Gastrocnemius medialis (tissue), 4 donors: Measurements from ENCODE around the gene SLC2A14. TPM values are rescaled to one million over a fixed set of nuclear protein-coding genes. Genes with fewer than 3 reads are reported as not detected.
"Not testable (repeated sequence)": the region's sequence is repeated elsewhere in the genome, so short reads cannot be mapped to it uniquely, and the experiment has no call there.

Source experiments
- ATAC-seq, 2 donors: fragments of 150-250 bp; one replicate each; pipeline ENCODE4 v1.9.1; 2016
- DNase-seq, 2 donors: peaks; one replicate each; pipeline ENCODE4 v3.0.0-alpha.2; 2019
- H3K27ac ChIP-seq, 4 donors: fragments of 200-600 bp; sonication (generic); 1 replicate in 1 of 4; 2 replicates in 3 of 4; pipeline ENCODE4 v1.5.1; 2016 to 2018; ENCODE audit warnings: mild to moderate bottlenecking in 2 of 4, moderate library complexity in 1 of 4
- H3K27me3 ChIP-seq, 3 donors: fragments of 200-600 bp; sonication (generic) in 2 of 3; 1 replicate in 1 of 3; 2 replicates in 2 of 3; pipeline versions ENCODE4 v1.5.1 to v1.6.0; 2016 to 2019; ENCODE audit warnings: mild to moderate bottlenecking in 1 of 3, moderate library complexity in 1 of 3
- H3K36me3 ChIP-seq, 2 donors: fragments of 200-600 bp; sonication (generic) in 1 of 2; one replicate each; pipeline ENCODE4 v1.5.1; 2017 to 2018
- H3K4me1 ChIP-seq, 2 donors: fragments of 200-600 bp; sonication (generic) in 1 of 2; one replicate each; pipeline ENCODE4 v1.5.1; 2016 to 2017; ENCODE audit warnings: mild to moderate bottlenecking in 2 of 2
- H3K4me3 ChIP-seq, 4 donors: fragments of 200-600 bp; sonication (generic) in 3 of 4; 1 replicate in 1 of 4; 2 replicates in 3 of 4; pipeline ENCODE4 v1.5.1; 2016 to 2019; ENCODE audit warnings: mild to moderate bottlenecking in 2 of 4
- H3K9me3 ChIP-seq, 3 donors: fragments of 200-600 bp; sonication (generic) in 2 of 3; 1 replicate in 1 of 3; 2 replicates in 2 of 3; pipeline ENCODE4 v1.5.1; 2016 to 2019
- POLR2A ChIP-seq, 2 donors: fragments of 450-650 bp; IDR thresholded peaks; one replicate each; pipeline ENCODE4 v1.6.1; 2017; ENCODE audit warnings: antibody characterized with exemption in 2 of 2, mild to moderate bottlenecking in 2 of 2, moderate library complexity in 2 of 2
- in situ Hi-C, 4 donors: fragments of 200-750 bp; cut with MboI; loops; one replicate each; pipeline versions ENCODE4 v1.15.0 to v1.8.0; 2017; ENCODE audit warnings: low sequenced_read_pairs in 4 of 4
- intact Hi-C: fragments of 100-400 bp; cut with DNase I; formaldehyde crosslinking; loops from one replicate; pipeline ENCODE4 v1.15.1; 2023; ENCODE audit warnings: low total_unique reads
- total RNA-seq, 4 donors: library from RNA; depleted of rRNA; stranded (reverse); fragments of >200 nt; gene quantifications; one replicate each; pipeline versions ENCODE4 v1.1.0 to v1.2.3, GENCODE V29; 2016
- TF ChIP-seq, protein P1 (sequence below), 5 experiments: fragments of 450-650 bp in 3 of 5; fragments of 200-600 bp in 2 of 5; sonication (generic) in 2 of 5; IDR thresholded peaks in 4 of 5; conservative IDR thresholded peaks in 1 of 5; 1 replicate in 4 of 5; 2 replicates in 1 of 5; pipeline ENCODE4 v1.5.1; 2016 to 2019; ENCODE audit warnings: antibody characterized with exemption in 5 of 5, mild to moderate bottlenecking in 3 of 5, moderate library complexity in 3 of 5

The SLC2A14 gene
- total RNA-seq = not detected

DNA sequence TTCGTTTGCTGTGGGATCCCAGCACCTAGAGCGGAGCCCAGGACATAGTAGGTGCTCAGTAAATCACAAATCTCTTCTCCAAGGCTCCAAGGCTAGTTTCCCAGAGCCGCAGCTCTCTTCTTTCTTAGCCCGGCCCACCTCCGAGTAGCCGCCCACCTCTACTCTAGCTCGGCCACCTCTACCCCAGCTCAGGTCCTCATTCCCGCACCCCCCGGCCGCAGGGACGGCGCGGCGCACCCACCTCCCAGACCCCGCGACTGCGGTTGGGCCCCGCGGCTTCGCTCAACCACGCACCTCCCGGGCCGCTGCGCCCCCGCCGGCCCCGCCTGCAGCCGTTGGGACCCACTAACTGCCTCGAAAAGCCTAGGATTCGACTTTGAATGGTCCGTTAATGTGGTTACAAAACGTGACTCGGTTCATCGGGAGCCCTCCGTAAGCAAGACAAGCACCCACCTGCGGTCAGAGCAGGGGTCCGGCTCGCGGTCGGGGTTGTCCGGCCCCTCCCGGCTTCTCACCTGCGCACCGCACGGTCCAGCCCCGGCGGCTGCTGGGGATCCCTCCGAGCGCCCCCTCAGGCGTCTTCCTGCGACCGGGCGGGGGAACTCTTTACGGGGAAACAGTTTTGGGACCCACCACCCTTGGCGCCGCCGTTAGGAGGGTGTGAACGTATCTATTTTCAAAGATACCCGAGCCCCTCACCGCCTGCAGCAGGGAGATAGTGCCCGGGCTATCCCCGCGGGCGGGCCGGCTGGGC is at the start of gene SLC2A14:
SLC2A14 (minus strand) TSS at position 350 of the 754 bp plus-strand sequence. CDS start 3,035 bp downstream, outside the sequence.
- no peaks in the 10 kb centered on the region for H3K9me3 ChIP-seq
- in situ Hi-C loops (no loop called here), intact Hi-C loops (no loop called here)
- H3K27me3 ChIP-seq = peaks cover 13 to 20% (median 14%) of the 10 kb centered on the region in 3 donors
- H3K36me3 ChIP-seq = no peaks in the 10 kb centered on the region
- H3K27ac ChIP-seq = no peak within 1 kb of the TSS
- H3K4me3 ChIP-seq = peak within 1 kb of the TSS in 1 of 4 donors; percentile 13
- ATAC-seq (no peak), DNase-seq (no peak)
- no peak for TF ChIP-seq POLR2A (IDR thresholded peaks at IDR 0.05)
- TF ChIP-seq, protein P1, sequence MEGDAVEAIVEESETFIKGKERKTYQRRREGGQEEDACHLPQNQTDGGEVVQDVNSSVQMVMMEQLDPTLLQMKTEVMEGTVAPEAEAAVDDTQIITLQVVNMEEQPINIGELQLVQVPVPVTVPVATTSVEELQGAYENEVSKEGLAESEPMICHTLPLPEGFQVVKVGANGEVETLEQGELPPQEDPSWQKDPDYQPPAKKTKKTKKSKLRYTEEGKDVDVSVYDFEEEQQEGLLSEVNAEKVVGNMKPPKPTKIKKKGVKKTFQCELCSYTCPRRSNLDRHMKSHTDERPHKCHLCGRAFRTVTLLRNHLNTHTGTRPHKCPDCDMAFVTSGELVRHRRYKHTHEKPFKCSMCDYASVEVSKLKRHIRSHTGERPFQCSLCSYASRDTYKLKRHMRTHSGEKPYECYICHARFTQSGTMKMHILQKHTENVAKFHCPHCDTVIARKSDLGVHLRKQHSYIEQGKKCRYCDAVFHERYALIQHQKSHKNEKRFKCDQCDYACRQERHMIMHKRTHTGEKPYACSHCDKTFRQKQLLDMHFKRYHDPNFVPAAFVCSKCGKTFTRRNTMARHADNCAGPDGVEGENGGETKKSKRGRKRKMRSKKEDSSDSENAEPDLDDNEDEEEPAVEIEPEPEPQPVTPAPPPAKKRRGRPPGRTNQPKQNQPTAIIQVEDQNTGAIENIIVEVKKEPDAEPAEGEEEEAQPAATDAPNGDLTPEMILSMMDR (IDR thresholded peaks at IDR 0.05 in 4 of 5, conservative IDR thresholded peaks at IDR 0.05 in 1 of 5) = no peak
- no peaks in the 10 kb centered on the region for H3K4me1 ChIP-seq

DNA sequence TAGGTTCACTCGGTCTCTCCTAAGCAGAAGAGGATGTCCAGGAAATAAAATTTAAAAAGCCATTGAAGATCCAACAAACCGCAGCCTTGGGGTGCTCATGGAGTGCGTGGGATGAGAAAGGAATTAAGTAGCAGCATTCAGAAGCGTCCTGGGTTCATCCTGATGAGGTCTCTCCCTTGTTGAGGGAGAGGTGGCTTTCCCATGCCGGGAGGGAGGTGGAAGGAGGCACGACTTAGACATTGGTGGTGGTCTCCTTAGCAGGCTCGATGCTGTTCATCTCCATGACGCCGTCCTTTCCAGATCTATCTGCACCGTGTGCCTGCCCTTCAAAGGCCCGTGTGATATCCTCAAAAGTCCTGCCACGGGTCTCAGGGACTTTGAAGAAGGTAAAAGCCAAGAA is 48.5 kb upstream of the SLC2A14 start:
- ATAC-seq = not testable (repeated sequence)
- peaks cover 0 to 15% of the 10 kb centered on the region in 2 donors for H3K36me3 ChIP-seq

DNA sequence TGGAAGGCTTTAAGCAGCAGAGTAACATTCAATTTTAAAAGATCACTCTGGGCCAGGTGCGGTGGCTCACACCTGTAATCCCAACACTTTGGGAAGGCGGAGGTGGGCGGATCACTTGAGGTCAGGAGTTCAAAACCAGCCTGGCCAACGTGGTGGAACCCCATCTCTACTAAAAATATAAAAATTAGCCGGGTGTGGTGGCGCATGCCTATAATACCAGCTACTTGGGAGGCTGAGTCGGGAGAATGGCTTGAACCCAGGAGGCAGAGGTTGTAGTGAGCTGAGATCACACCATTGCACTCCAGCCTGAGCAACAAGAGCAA is 45.5 kb upstream of the SLC2A14 start:
- intact Hi-C loops, H3K9me3 ChIP-seq, ATAC-seq, in situ Hi-C loops, H3K36me3 ChIP-seq, H3K4me3 ChIP-seq, H3K27ac ChIP-seq, H3K4me1 ChIP-seq, DNase-seq, H3K27me3 ChIP-seq: not testable (repeated sequence)

More for the DNA sequence above, 48.5 kb upstream of the SLC2A14 start:
- H3K27me3 ChIP-seq, H3K4me3 ChIP-seq, H3K9me3 ChIP-seq, intact Hi-C loops, H3K27ac ChIP-seq, in situ Hi-C loops, H3K4me1 ChIP-seq, DNase-seq: not testable (repeated sequence)

DNA sequence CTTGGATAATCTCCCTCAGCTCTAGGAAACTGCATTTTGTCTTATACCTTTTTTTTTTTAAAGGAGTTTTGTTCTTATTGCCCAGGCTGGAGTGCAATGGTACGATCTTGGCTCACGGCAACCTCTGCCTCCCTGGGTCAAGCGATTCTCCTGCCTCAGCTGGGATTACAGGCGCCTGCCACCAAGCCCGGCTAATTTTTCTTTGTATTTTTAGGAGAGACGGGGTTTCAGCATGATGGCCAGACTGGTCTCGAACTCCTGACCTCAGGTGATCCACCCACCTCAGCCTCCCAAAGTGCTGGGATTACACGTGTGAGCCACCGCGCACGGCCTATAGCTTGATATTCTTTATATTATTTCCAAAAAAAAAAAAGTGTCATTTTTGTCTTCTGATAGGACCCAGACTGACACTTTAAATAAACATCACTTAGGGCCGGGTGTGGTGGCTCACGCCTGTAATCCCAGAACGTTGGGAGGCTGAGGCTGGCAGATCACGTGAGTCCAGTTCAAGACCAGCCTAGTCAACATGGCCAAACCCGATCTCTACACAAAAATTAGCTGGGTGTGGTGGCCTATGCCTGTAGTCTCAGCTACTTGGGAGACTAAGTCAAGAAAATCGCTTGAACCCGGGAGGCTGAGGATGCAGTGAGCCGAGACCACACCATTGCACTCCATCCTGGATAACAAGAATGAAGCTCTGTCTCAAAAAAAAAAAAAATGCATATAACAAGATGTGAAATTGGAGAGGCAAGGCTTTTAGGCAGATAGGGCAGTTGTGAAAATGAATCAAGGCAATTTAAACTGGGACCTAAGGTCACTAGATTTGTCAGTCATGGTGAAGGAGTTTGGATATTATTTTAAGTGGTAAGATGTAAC is 44.9 kb upstream of the SLC2A14 start:
- DNase-seq = no peak
- no peaks in the 10 kb centered on the region for H3K4me1 ChIP-seq
- peaks cover 0 to 8% of the 10 kb centered on the region in 2 donors for H3K36me3 ChIP-seq
- in situ Hi-C loops (no loop called here), intact Hi-C loops (no loop called here)
- H3K27ac ChIP-seq = no peak overlapping the region
- H3K9me3 ChIP-seq = no peaks in the 10 kb centered on the region
- H3K27me3 ChIP-seq = no peaks in the 10 kb centered on the region
- H3K4me3 ChIP-seq = no peak overlapping the region
- no peak for ATAC-seq
- TF ChIP-seq, protein P1 (IDR thresholded peaks at IDR 0.05 in 4 of 5, conservative IDR thresholded peaks at IDR 0.05 in 1 of 5) = no peak
- no peak for TF ChIP-seq POLR2A (IDR thresholded peaks at IDR 0.05)

DNA sequence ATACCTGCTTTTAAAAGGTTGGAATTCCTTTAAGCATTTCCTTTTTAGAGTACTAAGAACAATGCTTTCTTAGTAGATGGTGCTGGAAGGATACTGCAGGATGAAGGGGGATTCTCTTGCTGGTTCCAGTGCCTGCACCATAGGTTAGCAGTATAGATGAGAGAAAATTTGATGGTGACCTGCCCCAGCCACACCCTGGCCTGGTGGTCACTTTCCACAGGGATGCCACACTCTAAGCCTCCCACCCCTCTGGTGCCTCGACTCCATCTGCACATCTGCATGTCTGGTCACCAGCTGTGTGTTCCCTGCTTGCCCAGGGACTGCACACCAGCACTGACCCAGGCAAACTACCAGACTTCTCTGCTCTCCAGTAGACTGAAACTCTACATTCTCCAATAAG is 44.2 kb upstream of the SLC2A14 start:
- peaks cover 0 to 4% of the 10 kb centered on the region in 2 donors for H3K36me3 ChIP-seq
- no peak overlapping the region for H3K4me3 ChIP-seq
- no peak overlapping the region for H3K27ac ChIP-seq
- ATAC-seq (no peak), DNase-seq (no peak)
- intact Hi-C loops = no loop called here
- H3K27me3 ChIP-seq = no peaks in the 10 kb centered on the region
- H3K4me1 ChIP-seq = no peaks in the 10 kb centered on the region
- TF ChIP-seq, protein P1 (IDR thresholded peaks at IDR 0.05 in 4 of 5, conservative IDR thresholded peaks at IDR 0.05 in 1 of 5) = no peak
- no peak for TF ChIP-seq POLR2A (IDR thresholded peaks at IDR 0.05)
- in situ Hi-C loops = no loop called here
- no peaks in the 10 kb centered on the region for H3K9me3 ChIP-seq
